T-helper 22 cell (primary cell): ENCODE data around the gene THEMIS2.
"Not testable (repeated sequence)": the region's sequence is repeated elsewhere in the genome, so short reads cannot be mapped to it uniquely, and the experiment has no call there.

Experiments used
- DNase-seq: peaks from one replicate; pipeline ENCODE4 v3.0.0-alpha.2; 2020; ENCODE audit warnings: low read depth

Gene THEMIS2

DNA sequence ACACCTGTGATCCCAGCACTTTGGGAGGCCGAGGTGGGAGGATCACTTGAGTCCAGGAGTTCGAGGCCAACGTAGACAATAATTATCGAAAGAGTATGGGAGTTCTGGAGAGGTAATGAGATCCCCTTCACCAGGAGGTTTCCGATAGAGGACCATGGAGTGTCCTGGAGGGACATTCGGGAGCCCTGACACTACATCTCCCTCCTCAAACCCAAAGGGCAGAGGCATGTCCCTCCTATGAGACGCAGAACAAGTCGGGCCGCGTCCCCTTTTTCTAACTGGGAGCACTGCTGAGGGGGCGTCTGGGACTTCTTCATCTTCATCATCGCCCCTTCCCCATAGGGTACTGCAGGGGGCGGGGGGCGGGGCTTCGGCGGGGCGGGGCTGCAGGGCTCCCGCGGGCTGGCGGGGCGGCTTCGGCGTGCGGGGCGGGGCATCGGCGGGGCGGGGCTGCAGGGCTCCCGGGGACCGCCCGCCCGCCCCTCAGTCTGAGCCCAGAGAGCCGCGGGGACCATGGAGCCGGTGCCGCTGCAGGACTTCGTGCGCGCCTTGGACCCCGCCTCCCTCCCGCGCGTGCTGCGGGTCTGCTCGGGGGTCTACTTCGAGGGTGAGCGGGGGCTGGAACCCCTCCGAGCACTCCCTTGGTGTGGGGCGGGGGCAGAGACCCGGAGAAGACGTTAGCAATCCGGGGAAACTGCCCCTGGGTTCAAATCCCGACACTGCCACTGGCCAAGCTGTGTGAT, at the start of gene THEMIS2:
THEMIS2 (plus strand) TSS at position 486 of the 743 bp plus-strand sequence; CDS start at position 514, 28 bp downstream.
- peak; percentile 71 for DNase-seq

GRCh38 chr1:27823784-27824183, 48.6 kb upstream of the THEMIS2 start:
- no peak for DNase-seq

GRCh38 chr1:27824411-27824810, 47.9 kb upstream of the THEMIS2 start:
- no peak for DNase-seq

- not testable (repeated sequence) for DNase-seq
Measured at GRCh38 chr1:27829339-27829960, 42.9 kb upstream of the THEMIS2 start.

GRCh38 chr1:27830621-27831440, 41.5 kb upstream of the THEMIS2 start, which contains the start of gene PPP1R8:
Gene PPP1R8, plus strand, starts transcription at chr1:27830782. Its CDS starts 54 bp downstream, at chr1:27830836.
- DNase-seq = peak; percentile 80

DNA sequence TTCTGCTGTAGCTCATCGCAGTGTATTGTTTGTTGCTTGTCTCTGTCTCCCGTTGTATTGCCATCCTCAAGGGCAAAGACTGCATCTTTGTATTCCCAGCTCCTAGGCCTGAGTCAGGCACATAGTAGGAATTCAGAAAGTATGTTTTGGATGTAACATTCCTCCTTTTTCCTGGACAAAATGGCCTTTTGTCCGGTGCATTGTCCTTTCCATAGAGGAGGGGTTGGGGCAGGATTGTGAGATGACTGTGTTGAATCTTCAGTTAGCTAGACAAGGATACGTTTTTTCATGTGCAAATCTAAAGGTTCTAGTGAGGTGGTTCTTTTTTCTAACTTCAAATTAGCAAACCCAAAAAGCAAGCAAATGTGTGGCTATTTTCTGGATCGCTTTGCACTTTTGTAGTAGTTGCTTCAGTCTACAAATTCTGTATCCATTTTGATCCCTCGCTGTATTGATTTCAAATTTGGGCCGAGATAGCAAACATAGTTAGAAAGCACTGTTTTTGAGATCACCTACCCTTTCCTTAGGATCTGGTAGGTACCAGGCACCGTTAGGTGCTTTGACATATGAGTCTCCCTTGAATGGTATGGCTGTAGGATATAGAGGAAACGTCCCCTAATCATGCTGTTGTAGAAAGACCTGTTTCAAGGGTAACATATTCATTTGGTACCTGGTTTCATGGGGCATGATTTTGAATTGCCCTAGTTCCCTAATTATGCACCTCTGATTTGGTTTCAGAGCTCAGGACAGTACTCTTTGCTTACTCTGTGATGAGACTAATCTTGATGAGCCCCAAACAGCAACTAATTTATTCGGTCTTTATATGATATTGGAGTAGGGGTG, 40.6 kb upstream of the THEMIS2 start:
- no peak for DNase-seq

GRCh38 chr1:27832762-27833161, 39.6 kb upstream of the THEMIS2 start:
- no peak for DNase-seq

DNA sequence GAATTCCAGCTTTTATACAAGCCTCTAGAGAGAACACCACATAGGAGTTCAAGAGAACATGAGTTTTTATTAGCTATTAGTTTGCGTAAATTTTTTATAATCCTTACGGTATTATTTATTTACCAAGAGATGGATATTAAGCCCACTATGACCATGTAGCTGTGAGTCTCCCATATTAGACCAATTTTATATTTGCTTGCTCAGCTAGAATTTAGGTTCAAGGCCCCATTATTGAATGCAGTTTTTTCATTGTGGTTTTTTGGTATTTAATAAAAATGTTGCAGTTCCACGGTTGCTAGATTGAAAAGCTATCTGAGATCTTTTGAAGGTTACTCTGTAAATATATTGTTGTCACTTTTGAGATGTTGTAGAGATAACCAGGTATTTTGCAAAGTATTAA, 38.9 kb upstream of the THEMIS2 start:
- no peak for DNase-seq

GRCh38 chr1:27835046-27835445, 37.3 kb upstream of the THEMIS2 start:
- no peak for DNase-seq

GRCh38 chr1:27835501-27835900, 36.8 kb upstream of the THEMIS2 start:
- no peak for DNase-seq

GRCh38 chr1:27849951-27850350, 22.4 kb upstream of the THEMIS2 start:
- DNase-seq = no peak

DNA sequence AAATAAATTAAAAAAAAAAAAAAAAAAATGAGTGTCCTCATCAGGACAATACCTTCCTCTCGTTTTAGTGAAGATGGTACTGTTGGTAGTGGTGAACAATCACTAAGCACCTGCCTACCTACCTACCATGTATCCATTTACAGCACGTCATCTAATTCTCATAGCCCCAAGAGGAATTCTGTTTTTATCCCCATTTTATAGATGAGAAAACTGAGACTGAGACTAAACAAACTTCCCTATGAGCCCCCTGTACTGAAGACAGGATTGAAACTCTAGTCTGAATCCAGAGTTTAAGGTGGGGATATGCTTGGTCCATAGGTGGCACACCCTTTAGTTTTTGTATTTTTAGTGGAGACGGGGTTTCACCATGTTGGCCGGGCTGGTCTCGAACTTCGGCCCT, 17.3 kb upstream of the THEMIS2 start:
- no peak for DNase-seq

DNA sequence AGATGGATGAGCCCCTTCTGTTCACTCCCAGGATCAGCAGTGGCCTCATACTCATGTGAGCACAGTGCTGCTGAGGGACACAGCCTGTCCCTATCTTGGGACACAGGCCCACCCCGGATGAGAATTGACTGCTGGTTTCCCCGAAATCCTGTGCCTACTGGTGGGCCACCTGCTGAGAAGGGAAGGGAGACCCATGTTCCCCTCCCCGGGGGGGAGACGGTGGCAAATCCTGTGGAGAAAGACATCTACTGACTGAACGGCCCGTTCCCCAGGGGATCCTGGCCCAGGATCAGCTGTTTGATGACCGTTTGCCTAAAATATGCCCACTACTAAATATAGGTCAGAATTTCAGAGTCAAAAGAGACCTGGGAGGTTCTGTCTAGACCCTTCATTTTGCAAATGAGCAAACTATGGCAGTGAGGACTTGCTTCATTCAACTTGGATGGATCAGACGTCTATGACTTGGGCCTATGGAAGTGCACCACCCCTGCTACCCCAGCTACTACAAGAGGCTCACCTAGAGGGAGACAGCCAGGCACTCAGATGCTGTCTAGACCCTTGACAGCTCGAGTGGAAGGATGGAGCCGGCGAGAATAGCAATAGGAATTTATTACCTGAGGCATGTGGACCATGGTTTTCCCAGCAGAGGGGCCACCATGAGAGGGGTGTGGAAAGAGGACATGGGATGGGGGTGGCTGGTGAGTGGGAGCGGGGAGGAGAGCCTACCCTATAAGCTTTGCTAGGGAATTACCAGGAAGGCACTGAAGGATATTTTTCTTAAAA, 15.6 kb upstream of the THEMIS2 start:
- no peak for DNase-seq

GRCh38 chr1:27857552-27857951, 14.8 kb upstream of the THEMIS2 start:
- not testable (repeated sequence) for DNase-seq

DNA sequence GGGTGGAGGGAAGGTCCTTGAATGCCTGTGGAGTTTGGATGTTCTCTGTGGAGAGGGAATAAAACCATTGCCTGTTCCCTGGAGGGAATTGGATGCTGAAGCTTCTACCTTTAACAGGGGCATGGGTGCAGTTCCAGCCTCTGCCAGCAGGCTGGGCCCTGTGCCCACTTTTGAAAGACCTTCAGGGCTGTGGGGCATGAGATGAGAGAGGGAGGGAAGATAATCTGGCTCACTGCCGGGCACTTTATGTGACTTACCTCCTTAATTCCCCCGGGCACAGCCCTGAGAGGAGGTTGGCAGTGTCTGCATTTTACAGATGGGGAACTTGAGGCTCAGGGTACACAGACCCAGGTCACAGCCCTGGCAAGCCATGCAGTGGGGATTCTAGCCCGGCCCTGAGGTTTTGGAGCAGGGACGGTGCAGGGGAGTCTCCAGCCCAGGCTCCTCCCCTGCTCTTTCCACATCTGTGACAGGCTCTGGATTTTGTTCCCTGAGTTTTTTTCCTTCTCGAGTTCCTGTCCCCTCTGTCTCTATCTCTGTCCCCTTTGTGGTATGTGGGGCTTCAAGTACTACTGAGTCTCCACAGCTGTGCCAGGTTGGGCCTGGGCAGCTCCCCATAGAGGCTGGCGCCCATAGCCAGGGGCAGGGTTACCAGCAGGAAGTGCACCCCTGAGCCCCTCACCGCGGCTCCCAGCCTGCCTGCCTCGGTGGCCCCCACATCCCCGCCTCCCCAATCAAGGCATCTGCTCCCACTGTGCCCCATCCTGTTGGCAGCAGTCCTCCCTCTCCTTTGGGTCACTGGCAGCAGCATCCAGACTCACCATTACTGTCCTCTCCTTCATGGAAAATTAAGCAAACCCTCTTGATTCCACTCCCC, 14.0 kb upstream of the THEMIS2 start:
- DNase-seq = peak; percentile 56

DNA sequence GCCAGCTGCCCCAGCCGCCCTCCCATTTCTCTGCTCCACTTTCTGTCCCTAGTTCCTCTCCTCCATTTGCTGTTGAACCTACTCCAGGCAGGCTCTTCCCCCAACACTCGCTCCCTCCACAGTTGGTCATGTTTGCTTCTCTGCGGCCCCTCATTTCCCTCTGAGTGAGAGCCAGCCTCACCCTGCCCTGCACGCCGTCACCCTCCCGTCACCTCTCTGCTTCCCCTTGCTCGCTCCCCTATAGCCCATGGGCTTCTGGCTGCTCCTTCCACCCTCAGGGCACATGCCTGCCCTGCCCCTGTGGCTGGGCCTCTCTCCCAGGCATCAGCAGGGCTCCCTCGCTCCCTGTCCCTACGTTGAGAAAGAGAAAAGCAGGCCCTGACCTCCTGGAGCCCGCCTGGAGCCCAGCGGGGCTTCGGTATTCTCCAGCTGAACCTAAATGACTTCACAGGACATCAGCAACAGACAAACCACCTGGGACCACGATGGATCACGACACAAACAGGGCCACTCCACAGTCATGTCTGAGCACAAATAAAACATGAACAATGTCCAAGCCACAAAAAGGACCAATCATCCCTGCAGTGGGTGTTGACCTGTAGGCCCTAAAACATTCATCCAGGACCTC, 13.3 kb upstream of the THEMIS2 start:
- no peak for DNase-seq

GRCh38 chr1:27861436-27861835, 10.9 kb upstream of the THEMIS2 start:
- no peak for DNase-seq

- DNase-seq = no peak
Measured at GRCh38 chr1:27862004-27862403, 10.3 kb upstream of the THEMIS2 start.
